Suprapubic skin (tissue), 4 donors: ENCODE results near the gene RAX.

ENCODE experiments used
- EP300 ChIP-seq: sonication (generic); formaldehyde crosslinking; IDR thresholded peaks from one replicate; pipeline ENCODE4 v1.6.1; 2017; ENCODE audit warnings: antibody characterized with exemption
- POLR2A ChIP-seq, 2 donors: fragments of 450-650 bp; IDR thresholded peaks; one replicate each; pipeline ENCODE4 v1.6.1; 2017; ENCODE audit warnings: antibody characterized with exemption in 2 of 2, mild to moderate bottlenecking in 2 of 2, moderate library complexity in 2 of 2
- POLR2AphosphoS5 ChIP-seq, 3 donors: sonication (generic); formaldehyde crosslinking; IDR thresholded peaks; one replicate each; pipeline ENCODE4 v1.6.1; 2017; ENCODE audit warnings: antibody characterized with exemption in 3 of 3
- TF ChIP-seq, protein P1 (sequence below), 2 donors: fragments of 200-600 bp in 1 of 2; fragments of 450-650 bp in 1 of 2; sonication (generic) in 1 of 2; IDR thresholded peaks; one replicate each; pipeline ENCODE4 v1.5.1; 2016 to 2019; ENCODE audit warnings: antibody characterized with exemption in 2 of 2, mild to moderate bottlenecking in 1 of 2, moderate library complexity in 1 of 2

GRCh38 chr18:59275406-59275949 is 2.2 kb upstream of the RAX start:
- TF ChIP-seq, protein P1, sequence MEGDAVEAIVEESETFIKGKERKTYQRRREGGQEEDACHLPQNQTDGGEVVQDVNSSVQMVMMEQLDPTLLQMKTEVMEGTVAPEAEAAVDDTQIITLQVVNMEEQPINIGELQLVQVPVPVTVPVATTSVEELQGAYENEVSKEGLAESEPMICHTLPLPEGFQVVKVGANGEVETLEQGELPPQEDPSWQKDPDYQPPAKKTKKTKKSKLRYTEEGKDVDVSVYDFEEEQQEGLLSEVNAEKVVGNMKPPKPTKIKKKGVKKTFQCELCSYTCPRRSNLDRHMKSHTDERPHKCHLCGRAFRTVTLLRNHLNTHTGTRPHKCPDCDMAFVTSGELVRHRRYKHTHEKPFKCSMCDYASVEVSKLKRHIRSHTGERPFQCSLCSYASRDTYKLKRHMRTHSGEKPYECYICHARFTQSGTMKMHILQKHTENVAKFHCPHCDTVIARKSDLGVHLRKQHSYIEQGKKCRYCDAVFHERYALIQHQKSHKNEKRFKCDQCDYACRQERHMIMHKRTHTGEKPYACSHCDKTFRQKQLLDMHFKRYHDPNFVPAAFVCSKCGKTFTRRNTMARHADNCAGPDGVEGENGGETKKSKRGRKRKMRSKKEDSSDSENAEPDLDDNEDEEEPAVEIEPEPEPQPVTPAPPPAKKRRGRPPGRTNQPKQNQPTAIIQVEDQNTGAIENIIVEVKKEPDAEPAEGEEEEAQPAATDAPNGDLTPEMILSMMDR (IDR thresholded peaks at IDR 0.05) = no peak
- no peak for TF ChIP-seq POLR2A (IDR thresholded peaks at IDR 0.05)
- no peak for TF ChIP-seq EP300
- TF ChIP-seq POLR2AphosphoS5 (IDR thresholded peaks at IDR 0.05) = no peak
